ENCODE measurements around the gene ADRA2B.

ADRA2B gene

DNA sequence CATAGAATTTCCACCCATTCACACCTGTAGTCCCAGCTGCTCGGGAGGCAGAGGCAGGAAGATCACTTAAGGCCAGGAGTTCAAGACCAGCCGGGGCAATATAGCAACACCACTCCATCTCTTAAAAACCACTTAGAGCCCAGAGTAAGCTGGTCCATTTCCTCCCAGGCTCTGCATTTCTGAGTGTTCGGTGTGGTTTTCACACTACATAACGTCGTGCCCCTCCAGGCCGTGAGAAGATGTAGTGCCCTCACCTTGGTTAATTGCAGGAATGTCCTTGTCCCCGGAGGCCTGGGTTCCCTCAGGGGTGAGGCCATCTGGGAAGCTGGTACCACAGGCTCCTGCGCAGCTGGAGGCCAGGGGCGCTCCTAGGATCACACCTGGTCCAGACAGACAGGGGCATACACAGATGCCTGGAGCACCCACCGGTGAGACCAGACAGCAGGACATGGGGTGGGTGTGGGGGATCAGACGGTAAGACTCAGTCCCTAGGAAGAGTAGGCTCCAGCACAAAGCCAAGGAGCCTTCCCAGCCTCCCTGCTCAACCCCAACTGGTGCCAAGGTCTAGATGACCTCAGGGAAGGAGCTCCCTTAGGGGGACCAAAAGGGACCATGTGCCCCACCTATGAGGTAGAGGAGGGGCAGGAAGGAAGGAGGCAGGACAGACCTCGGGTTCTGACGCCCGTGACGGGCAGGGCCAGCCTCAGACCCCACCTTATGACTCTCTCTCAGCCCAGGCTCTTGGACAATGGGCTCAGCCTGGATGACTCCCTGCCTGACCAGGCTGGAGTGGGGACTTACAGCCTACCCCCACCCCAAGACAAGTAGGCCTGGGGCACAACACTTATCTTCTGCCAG, 21.2 kb upstream of the ADRA2B start:
- no peak for DNase-seq (ENCODE audit: low spot score)

DNA sequence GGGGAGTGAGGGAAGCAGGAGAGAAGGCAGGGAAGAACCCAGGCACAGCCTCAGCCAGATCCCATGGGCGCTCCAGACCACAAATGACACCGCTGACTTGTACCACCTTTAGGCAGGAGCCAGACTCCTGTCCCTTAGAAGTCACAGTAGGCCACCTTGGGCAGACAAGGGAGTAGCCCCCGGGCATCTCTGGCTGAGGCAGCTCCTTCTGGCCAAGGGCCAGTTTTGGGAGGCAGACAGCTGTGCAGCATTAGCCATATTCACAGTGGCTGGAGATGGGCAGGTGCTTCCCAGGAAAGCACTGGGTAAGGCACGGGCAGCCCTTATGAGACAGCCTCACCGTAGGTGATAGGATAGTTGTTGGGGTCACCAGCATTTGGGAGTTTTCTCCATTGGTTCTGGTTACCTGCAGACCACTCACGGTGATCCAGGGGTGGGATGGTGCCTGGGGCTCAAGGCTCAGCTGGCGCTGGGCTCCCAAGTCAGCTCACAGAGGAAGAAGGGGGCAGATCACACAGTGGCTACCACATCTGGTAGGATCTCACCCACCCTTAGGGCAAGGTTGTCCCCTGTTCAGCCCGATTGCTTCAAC, 19.9 kb upstream of the ADRA2B start:
- no peak for DNase-seq (ENCODE audit: low spot score)

DNA sequence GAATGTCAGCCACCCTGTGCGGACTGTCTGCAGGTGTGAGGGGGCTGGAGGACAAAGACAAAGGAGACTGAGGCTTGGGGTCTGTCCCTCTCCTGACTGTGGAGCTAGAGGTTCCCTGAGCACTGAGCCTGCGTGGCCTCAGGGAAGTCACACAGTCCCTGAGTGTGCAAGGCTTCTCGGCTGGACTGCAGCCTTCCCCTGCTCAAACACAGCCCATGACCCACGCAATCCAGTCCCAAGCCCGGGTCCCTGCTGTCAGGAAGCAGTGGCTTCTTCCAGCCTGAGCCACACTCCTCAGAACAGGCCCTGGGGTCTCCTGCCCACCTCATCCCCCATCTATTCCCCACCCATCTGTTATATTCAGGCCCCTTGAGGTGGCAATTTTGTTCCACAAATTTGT, 19.2 kb upstream of the ADRA2B start:
- no peak for DNase-seq (ENCODE audit: low spot score)

DNA sequence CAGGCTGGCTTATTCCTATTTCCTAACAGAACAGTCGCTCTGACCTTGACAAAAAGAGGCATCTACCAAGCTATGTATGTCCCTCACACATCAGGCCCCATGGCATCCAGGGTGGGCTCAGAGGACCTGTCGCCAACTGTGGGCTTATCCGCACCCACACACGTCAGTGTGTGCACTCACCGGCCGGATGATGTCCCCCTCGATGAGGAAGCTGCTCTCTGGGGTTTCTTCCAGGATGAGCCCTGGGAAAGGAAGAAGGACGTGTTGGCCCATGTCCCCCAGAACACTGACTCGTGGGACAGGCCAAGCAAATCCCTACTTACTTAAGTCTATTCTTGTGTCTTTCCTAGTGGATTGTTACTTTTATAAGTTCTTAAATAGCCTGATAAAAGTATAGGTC, 18.8 kb upstream of the ADRA2B start:
- no peak for DNase-seq (ENCODE audit: low spot score)

DNA sequence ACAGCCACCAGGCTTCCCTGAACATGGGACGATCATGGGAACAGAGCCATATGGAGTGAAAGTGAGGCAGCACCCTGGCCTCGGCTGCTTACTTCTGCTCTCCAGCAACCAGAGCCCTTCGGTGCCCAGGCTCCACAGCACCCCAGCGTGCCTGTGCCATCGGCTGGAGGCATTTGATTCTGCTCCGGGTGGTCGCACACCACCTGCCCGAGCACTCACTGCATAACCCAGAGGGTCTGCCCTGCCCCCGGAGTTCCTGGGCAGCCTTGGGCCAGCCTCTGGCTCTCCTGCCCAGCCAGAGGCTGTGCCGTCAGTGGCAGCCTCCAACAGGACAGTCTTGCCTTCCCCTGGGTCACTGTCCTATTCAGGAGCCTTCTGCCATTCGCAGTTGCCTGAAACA, 18.1 kb upstream of the ADRA2B start:
- no peak for DNase-seq (ENCODE audit: low spot score)

DNA sequence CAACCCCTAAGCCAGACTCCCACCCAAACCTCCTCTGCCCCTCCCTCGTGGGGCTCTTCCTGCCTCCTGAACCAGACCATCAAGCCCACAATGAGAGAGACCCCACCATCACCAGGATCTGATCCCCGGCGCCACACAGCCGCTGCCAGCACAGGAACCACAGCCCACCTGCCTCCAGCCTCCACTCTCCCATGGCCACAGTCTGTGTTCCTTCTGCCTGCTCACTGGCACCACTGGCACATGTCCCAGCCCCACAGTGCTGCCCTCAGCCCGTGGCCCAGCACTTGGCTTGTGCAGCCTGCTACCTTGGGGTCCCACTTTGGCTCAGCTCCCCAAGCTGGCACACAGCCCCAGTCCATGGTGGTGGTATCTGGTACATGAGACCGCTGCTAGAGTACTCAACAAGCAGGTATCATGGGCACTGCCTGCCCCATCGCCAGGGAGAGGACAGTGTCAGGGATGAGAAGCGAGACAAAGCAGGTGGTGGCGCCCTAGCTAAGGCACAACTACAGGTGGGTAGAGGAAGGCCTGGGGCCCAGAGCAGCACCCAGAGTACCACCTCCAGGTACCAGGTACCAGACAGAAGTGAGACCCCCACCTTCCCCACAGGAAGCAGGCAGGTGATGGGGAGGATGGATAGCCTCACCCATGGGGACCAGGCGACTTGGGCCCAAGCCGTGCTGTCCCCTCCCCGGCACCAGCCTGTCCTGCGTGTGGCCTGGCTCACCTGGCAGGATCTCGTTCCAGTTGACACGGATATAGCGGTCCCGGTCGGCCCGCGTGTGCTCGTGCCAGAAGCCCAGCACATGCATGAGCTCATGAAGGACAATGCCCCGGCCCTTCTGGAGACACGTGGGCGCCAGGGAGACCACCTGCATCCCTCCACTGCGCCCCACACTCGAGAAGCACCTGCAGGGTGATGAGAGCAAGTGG, 15.7 kb upstream of the ADRA2B start:
- no peak for DNase-seq (ENCODE audit: low spot score)

DNA sequence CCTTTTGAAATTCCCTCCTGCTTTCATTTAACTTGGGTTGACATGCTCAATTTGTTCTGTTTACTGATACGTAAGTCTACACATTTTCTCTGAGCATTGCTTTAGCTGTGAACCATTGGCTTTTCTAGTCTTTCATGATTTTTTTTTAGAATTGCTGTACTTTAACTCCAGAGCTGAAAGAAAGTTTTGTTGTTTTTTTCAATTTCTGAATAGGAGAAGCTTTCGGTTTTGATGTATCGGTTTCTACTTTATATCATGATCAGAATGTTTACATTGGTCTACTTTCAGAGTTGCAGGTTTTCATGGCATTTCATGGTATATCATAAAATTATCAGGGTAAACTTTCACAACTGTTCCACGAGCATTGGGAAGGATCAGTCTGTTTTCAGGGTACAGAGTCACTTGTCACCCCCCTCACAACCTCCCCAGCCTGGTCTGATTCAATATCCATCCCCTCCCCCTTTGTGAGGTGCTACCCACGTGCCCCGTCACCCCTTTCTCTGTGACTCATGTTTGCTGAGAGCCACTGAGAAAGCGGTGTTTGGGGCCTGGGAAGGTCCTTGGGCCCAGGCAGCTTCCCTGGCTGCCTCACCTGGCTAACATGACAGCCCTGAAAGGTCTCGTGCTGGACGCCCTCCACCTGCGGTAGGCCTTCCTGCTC, 14.9 kb upstream of the ADRA2B start:
- no peak for DNase-seq (ENCODE audit: low spot score)

DNA sequence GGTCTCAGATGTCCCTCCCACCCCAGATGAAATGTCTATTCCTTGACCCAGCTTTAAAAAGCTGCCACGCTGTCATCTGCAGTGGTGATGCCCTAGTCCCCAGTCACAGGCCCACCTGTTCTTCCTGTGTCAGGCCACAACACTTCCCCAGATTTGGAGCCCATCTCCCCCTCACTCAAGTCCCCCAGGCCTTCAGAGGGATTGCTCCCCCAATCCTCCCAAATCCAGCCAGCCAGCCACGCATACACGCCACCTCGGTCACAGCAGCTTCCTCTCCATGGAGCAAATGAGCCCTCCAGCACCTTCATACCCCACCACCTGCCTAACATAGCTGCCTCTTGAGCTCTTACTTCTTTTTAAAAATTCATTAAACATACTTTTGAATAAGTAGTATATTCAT, 14.1 kb upstream of the ADRA2B start:
- DNase-seq (ENCODE audit: low spot score) = no peak

DNA sequence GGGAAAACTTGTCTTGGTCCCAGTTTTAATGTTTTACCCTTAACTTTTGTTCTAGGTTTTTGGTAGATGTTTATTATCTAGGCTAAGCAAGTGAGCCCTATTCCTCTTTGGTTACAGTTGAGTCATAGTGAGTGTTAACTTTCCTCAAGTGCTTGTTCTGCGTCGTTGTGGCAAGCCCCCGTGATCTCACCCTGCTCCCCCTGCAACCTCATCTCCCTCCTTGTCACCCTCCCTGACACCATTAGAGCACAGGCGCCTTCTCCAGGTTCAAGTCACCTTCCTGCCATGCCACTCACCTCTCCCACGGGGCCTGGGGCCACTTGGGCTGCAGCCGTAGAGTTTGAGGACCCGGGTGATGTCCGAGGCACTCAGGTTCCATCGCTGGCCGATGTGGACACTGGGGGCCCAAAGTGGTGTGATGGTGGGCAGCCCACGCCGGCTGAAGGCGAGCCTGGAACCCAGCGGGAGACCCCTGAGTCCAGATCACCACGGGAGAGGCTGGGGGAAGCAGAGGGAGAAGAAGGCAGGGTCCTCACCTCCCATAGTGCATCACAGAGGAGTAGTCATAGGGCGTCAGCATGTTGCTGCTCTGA, 13.3 kb upstream of the ADRA2B start:
- DNase-seq (ENCODE audit: low spot score) = no peak

DNA sequence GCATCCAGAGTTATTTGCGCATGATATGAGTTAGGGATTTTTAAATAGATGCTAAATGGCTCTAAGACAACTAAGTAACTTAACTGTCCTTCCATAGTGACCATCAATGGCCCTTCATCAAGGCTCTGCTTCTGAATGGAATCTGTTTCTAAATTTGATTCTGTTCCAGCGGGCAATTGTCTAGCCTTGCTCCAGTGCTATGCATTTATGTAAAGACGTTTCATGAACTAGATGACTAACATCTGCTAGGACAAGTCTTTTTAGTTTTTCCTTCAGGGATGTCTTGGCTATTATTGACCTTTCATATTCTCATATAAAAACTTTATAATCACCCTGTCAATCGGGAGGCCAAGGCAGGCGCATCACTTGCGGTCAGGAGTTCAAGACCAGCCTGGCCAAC, 12.1 kb upstream of the ADRA2B start:
- no peak for DNase-seq (ENCODE audit: low spot score)

DNA sequence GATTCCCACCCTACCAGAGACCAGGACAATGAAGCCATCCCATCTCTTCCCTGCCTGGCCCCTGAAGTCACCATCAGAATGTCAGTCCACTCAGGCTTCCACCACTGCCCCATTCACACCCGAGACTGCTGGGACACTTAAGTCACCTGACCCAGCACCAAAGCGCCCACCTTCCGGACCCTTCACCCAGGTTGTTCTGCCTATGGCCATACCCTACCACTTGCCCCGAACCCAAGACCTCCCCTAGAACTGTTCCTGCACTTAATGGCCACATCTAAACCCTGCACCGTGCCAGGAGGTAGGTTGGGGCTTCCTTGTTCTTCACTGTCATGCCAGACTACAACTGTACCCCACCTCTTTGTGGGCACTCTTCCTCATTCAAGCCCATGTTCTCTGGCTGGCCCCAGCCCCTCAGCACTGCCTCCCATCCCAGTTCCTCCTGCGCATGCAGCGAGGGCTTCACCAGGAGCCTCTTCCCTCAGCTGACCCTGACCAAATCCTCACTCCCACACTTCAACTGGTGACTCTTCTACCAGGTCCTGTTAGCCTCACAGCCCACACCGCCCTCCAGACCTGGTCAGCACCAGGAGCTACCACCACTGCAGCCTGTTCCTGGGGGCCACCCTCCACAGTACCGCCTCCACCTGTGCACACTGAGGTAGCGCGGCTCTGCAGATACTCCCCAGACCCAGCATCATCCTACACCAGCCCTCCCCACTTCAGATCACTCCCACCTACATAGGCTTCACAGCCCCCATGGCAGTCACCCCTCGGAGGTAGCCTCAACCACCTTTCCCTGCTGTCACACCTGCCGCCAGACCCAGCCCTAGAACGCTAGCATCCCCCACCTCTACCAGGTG, 8.3 kb upstream of the ADRA2B start:
- no peak for DNase-seq (ENCODE audit: low spot score)

DNA sequence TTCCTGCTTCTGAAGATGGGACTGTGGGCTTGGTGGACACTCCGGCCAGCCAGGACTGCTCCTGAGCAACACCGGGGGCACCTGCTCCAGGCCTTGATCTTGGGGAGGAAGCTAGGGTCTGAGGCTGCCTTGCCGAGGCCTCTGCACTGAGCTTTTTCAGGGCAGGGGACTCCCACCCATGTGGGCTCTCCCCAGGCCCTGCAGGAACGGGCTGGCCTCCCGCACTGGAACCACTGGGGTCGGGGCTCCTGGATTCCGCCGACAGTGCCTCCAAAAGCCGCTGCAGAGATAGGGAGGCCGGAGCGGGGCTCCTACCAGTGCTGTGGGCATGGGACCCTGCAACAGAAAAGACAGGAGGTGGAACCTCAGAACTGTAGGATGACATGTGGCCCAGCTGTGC, 7.6 kb upstream of the ADRA2B start:
- no peak for DNase-seq (ENCODE audit: low spot score)

DNA sequence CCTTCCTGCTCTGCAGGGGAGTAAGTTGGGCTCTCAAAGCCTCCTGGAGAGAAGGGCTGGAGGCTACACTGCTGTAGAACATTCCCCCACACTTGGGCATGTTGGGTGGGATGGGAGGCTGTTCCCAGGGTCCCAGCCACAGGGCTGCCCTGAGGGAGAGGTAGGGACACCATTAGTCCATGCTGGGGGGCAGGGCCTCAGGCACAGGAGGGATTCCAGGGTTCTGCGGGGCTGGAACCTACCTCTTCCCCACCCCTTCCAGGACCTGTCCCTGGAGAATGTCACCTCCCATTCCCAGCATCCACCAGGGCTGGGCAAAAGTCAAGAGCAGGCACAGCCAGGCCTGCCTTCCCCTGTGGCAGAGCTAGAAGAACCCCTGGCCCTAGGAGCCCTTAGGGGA, 6.9 kb upstream of the ADRA2B start:
- no peak for DNase-seq (ENCODE audit: low spot score)

DNA sequence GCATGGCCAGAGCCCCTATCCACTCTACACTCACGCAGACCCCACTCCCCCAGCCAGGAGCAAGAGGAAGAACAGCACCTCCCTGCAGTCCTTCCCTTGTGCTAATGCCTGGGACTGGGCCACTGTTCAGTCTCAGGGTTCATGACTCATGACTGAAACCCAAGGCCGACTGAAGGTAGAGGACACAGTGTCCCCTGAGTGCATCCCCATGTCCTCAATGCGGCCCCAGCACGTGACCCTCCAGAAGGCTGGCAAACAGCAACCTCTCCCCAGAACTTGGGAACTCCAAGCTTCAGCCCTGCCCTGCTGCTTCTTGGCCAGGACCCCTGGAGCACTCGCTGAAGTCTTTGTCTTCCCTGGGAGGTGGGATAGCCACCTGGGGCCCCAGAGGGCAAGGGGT, 6.0 kb upstream of the ADRA2B start:
- no peak for DNase-seq (ENCODE audit: low spot score)

DNA sequence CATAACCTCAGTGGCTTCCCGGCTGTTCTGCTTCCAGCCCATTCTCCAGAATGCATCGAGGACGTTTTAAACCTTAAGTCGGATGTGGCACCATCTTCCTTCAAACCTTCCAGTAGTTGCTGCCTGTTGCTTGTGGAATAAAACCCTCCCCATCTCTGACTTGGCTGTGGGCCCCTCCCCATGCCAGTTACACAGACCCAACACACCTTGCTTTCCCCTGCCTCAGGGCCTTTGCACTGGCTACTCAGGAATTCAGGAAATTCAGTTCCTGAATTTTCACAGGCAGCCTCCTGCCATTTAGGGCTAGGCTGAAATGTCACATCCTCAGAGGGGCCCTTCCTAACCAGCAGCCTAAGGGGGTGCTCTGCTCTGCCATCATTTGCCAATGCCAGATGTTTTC, 5.0 kb upstream of the ADRA2B start:
- DNase-seq (ENCODE audit: low spot score) = no peak

DNA sequence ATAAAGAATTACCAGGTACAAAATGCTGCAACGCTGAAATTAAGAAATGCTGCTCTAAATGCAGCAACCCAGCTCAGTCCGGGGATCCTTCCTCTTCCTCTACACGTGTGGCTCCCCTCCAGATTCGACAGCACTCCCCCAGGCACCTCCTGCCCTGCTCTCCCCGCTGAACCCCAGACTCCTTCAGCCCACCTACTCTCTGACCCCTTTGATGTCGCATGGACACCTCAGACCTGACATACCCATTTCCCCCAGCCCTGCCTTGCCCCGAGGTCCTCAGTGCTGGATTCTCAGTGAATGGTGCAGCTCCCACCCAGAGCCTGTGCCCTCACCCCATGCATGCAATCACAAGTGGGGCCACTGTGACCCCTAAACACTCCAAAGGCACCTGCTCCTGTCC, 4.6 kb upstream of the ADRA2B start:
- DNase-seq (ENCODE audit: low spot score) = no peak

DNA sequence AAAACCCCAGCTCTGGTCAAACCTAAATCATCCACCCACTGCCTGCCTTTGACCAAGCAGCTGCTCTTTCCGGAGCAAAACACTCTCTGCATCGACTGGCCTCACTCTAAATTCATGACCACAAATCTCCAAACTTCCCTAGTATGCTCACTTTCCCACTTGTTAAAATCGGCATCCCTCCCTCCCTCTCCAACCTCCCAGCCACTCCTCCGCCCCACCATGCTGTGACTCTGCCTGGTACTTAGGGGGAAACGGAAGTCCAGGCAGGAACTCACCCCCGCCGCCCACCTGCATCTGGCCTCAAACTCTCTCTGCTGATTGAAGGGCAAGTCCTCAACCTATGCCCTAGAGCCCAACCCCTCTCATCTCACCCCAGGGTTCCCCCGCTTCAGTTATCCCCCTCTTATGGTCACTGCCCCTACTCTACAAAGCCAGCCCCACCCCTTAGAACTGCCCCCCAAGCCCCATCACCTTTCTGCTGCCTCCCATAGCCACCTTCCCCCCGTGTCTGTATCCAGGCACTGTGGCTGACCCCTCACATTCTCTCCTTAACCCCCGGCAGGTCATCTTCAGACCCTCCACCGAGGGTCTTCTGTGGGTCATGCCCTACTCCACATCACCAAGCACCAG, 3.8 kb upstream of the ADRA2B start:
- no peak for DNase-seq (ENCODE audit: low spot score)

DNA sequence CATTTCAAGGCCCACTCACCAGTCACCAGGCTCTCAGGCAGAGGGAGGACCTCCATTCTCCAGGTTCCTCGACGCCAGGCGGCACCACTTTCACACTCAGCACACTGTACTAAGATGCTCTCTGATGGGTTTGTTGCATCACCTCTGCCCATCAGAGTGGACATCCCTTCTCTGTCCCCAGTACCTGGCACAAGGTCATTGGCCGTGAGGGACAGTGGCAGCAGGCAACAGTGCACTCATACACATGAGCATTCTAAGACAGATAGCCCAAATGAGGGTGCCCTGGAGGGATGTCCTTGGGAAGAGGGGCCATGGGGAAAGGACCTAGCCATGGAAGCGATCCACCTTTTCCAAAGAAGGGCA, 3.0 kb upstream of the ADRA2B start:
- DNase-seq (ENCODE audit: low spot score) = no peak

DNA sequence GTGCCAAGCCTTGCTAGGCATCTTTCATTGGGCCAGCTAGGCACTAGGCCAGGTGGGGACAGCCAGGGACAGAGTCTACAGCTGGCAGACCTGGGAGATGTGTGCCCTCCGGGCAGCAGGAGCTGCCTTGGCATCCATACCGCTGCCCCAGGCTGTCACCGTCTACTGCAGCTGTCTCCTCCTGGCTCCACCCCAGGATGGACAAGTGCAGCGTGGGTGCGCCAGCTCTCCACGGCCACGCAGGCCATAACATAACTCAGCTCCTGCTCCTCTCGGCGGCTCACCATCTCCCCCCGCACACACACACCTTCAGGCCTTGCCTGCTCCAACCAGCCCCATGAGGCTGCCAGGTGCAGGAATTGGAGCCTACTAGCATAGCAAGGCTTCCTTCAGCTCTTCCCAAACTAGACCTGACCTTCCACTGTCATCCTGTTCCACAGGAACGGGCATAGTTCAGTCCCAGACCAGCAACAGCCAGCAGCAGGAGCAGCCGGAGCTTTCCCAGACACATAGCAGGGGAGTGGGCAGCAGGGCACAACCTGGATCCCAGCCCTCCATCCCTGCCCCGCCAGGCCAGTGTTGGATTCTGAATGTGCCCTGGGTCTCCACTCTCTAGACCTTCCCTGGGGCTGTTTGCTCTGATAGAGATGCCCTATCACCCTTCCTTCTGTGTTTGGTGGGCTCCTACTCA, 2.5 kb upstream of the ADRA2B start:
- DNase-seq (ENCODE audit: low spot score) = no peak

Data from putamen (tissue), 1 donor.